ENCODE measurements around the gene DSP. TPM values are rescaled to one million over a fixed set of nuclear protein-coding genes. Genes with fewer than 3 reads are reported as not detected.

Gene DSP
- total and polyA plus RNA-seq, 7 donors: 4.2 to 61.3 (median 5.0) TPM

GRCh38 chr6:7617801-7618764 is 76.6 kb downstream of the DSP start:
- no peaks in the 10 kb centered on the region for H3K9me3 ChIP-seq
- H3K4me1 ChIP-seq: peaks cover 0 to 10% (median 6%) of the 10 kb centered on the region in 4 donors
- H3K36me3 ChIP-seq: peaks cover 0 to 9% (median 0%) of the 10 kb centered on the region in 4 donors
- no peak overlapping the region for H3K4me3 ChIP-seq
- peak overlapping the region in 1 of 4 donors; percentile 33 for H3K27ac ChIP-seq
- H3K27me3 ChIP-seq: no peaks in the 10 kb centered on the region
- WGBS, 2 donors: 29 to 43% methylated on average over 12 of the region's 12 CpGs
- TF ChIP-seq POLR2A (IDR thresholded peaks at IDR 0.05): no peak
- TF ChIP-seq EP300 (IDR thresholded peaks at IDR 0.05): no peak
- TF ChIP-seq POLR2AphosphoS5 (IDR thresholded peaks at IDR 0.05): peak in 2 of 4 donors; percentile 15 to 22
- DNase-seq: peak; percentile 74
- intact Hi-C loops (cut with DNase I): loop anchor here (5.0 kb wide), 1 partner anchor 941 kb away; no protein-coding TSS in a partner anchor

GRCh38 chr6:7621761-7622160 is 80.3 kb downstream of the DSP start:
- no peaks in the 10 kb centered on the region for H3K27me3 ChIP-seq
- no peaks in the 10 kb centered on the region for H3K36me3 ChIP-seq
- H3K27ac ChIP-seq: no peak overlapping the region
- intact Hi-C loops (cut with DNase I): no loop called here
- DNase-seq: no peak
- WGBS, 2 donors: 93 to 96% methylated on average over 5 of the region's 5 CpGs
- no peak overlapping the region for H3K4me3 ChIP-seq
- no peaks in the 10 kb centered on the region for H3K4me1 ChIP-seq
- no peak for TF ChIP-seq POLR2A (IDR thresholded peaks at IDR 0.05)
- no peak for TF ChIP-seq POLR2AphosphoS5 (IDR thresholded peaks at IDR 0.05)
- TF ChIP-seq CTCF (IDR thresholded peaks at IDR 0.05): no peak
- no peaks in the 10 kb centered on the region for H3K9me3 ChIP-seq

DNA sequence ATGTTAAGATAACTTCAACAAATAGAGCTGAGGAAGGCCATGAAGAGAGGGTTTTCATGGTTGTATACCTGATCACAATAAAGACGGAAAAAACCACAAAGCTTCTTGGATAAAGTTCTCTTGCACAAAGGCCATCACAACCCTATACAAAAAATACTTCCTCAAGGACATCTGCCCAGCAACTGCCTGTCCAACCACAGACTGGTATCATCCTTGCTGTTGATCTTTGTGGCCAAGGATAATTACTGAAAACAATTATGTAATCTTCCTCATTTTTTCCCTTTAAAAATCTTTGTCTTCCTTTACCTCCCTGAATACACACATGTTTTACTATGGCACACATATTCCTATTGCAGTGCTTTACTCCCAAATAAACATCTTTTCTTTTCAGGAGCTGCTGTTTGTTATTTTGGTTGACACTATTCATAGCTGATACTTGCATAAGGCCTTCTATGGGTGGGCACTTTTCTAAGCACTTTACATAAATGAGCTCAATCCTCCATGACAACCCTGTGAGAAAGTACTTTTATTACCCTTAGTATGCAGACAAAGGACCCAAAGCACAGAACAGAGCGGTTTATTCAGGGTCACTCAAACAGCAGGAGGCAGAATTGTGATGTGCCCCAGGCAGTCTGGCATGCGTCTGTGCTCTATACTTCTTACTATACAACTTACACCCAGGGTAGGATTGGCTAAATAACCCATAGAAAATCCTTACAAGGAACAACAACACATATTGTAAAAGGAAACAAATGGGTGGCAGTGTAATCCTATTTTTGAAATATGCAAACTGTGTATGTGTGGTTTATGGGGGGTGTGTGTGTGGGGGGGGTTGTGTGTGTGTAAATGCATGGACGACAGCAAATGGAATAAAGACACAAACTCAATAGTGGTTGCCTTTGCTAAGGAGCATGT is 83.6 kb downstream of the DSP start:
- no peak overlapping the region for H3K27ac ChIP-seq

DNA sequence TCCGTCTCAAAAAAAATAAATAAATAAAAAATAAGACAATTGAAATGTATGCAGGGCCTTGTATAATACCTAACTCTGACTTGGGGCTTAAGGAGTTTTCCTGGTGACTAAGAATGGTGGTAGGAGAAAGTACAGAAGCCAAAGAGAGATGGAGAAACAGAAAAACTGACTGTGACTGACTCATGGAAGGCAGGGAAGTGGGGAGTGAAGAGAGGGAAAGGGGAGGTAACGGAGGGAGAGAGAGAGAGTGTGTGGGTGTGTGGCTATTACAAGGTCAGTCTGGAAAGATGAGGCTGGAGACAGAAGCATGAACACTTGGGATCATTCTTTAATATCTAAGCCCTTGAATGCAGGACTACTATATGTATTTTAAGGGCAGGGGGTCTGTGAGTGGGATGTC is 87.0 kb downstream of the DSP start:
- DNase-seq: no peak
- H3K4me1 ChIP-seq: no peaks in the 10 kb centered on the region
- H3K4me3 ChIP-seq: no peak overlapping the region
- no peaks in the 10 kb centered on the region for H3K36me3 ChIP-seq
- H3K9me3 ChIP-seq: no peaks in the 10 kb centered on the region
- intact Hi-C loops (cut with DNase I): no loop called here
- H3K27ac ChIP-seq: no peak overlapping the region
- 87 to 88% methylated on average over 2 of the region's 2 CpGs for WGBS, 2 donors
- no peak for TF ChIP-seq CTCF (IDR thresholded peaks at IDR 0.05)
- no peak for TF ChIP-seq POLR2AphosphoS5 (IDR thresholded peaks at IDR 0.05)
- no peak for TF ChIP-seq POLR2A (IDR thresholded peaks at IDR 0.05)
- no peak for TF ChIP-seq EP300 (IDR thresholded peaks at IDR 0.05)
- H3K27me3 ChIP-seq: no peaks in the 10 kb centered on the region

More for the DNA sequence above, 83.6 kb downstream of the DSP start:
- intact Hi-C loops (cut with DNase I): no loop called here
- H3K4me1 ChIP-seq: no peaks in the 10 kb centered on the region
- no peaks in the 10 kb centered on the region for H3K27me3 ChIP-seq
- DNase-seq: no peak
- no peaks in the 10 kb centered on the region for H3K36me3 ChIP-seq
- no peaks in the 10 kb centered on the region for H3K9me3 ChIP-seq
- H3K4me3 ChIP-seq: no peak overlapping the region
- 42 to 70% methylated on average over 4 of the region's 4 CpGs for WGBS, 2 donors
- no peak for TF ChIP-seq POLR2A (IDR thresholded peaks at IDR 0.05)
- TF ChIP-seq POLR2AphosphoS5 (IDR thresholded peaks at IDR 0.05): no peak
- TF ChIP-seq CTCF (IDR thresholded peaks at IDR 0.05): no peak
- no peak for TF ChIP-seq EP300 (IDR thresholded peaks at IDR 0.05)

All from sigmoid colon (tissue), 7 donors.